ENCODE measurements around the gene OXNAD1.

DNA sequence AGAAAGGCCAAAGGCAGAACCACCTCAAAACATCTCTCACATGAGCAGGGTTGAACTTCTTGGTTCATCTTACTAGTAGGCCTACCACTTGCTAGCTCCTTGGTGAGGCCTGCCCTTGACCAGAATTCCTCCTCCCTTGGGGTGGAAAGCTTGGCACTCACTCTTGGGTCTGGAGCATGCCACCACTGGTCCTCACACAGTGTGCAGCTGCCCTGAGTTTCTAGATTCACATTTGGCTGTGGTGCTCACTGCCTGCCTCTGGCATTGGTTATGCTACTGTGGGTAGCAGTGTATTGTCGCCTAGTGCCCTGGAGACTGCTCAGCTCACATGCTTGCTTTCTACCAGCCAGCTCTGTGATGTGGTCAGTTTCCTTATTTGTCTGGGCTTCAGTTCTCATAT, 23.7 kb downstream of the OXNAD1 start:
- no peak for TF ChIP-seq RAD21 (IDR thresholded peaks at IDR 0.05; ENCODE audit: low read depth)
- TF ChIP-seq EP300 (IDR thresholded peaks at IDR 0.05; ENCODE audit: borderline replicate concordance): no peak
- TF ChIP-seq TAF1 (IDR thresholded peaks at IDR 0.05; ENCODE audit: low read depth): no peak

All from Ishikawa (cell line).